GM12873 (cell line): ENCODE results near the gene BCAS3.

Experiments
- CTCF ChIP-seq: IDR thresholded peaks from 2 replicates; pipeline ENCODE4 v1.5.1; 2012; ENCODE audit warnings: low read depth, mild to moderate bottlenecking, moderate library complexity, low read length, control low read depth; ENCODE audit not compliant: insufficient read depth; ENCODE audit errors: missing control alignments

BCAS3 gene

GRCh38 chr17:61296058-61296457 lies 618.4 kb downstream of the BCAS3 start:
- TF ChIP-seq CTCF = no peak

- no peak for TF ChIP-seq CTCF
These were observed 622.2 kb downstream of the BCAS3 start for GRCh38 chr17:61299517-61300513.

GRCh38 chr17:61302953-61303816 lies 625.5 kb downstream of the BCAS3 start:
- TF ChIP-seq CTCF = no peak

- TF ChIP-seq CTCF = no peak
These were observed 626.1 kb downstream of the BCAS3 start for GRCh38 chr17:61303817-61304096.

- no peak for TF ChIP-seq CTCF
These were observed 627.4 kb downstream of the BCAS3 start for GRCh38 chr17:61305024-61305423.

- no peak for TF ChIP-seq CTCF
These were observed 628.4 kb downstream of the BCAS3 start for GRCh38 chr17:61306003-61306402.
